GM12865 (cell line): ENCODE measurements around the gene USP49.
"Not testable (repeated sequence)": the region's sequence is repeated elsewhere in the genome, so short reads cannot be mapped to it uniquely, and the experiment has no call there.

Experiments used
- DNase-seq: peaks from one replicate; pipeline ENCODE4 v3.0.0; 2010; ENCODE audit warnings: low read depth
- H3K4me3 ChIP-seq: 2 replicates; pipeline ENCODE4 v1.5.1; 2011; ENCODE audit warnings: mild to moderate bottlenecking, low read depth, low read length, control low read depth
- CTCF ChIP-seq: IDR thresholded peaks from 2 replicates; pipeline ENCODE4 v1.5.1; 2011; ENCODE audit warnings: low read length, control low read depth, low read depth, inconsistent platforms; ENCODE audit not compliant: insufficient read depth; ENCODE audit errors: missing control alignments

Gene USP49

GRCh38 chr6:41815587-41815986 is 79.6 kb downstream of the USP49 start:
- H3K4me3 ChIP-seq: no peak overlapping the region
- no peak for DNase-seq
- no peak for TF ChIP-seq CTCF

GRCh38 chr6:41814629-41815028 is 80.5 kb downstream of the USP49 start:
- no peak for TF ChIP-seq CTCF
- H3K4me3 ChIP-seq: no peak overlapping the region
- no peak for DNase-seq

GRCh38 chr6:41813956-41814355 is 81.2 kb downstream of the USP49 start:
- TF ChIP-seq CTCF: no peak
- no peak overlapping the region for H3K4me3 ChIP-seq
- no peak for DNase-seq

GRCh38 chr6:41813469-41813868 is 81.7 kb downstream of the USP49 start:
- H3K4me3 ChIP-seq: no peak overlapping the region
- no peak for TF ChIP-seq CTCF
- DNase-seq: no peak

- H3K4me3 ChIP-seq, DNase-seq: not testable (repeated sequence)
Measured at GRCh38 chr6:41811946-41812345, 83.2 kb downstream of the USP49 start.

- no peak for DNase-seq
- no peak overlapping the region for H3K4me3 ChIP-seq
- no peak for TF ChIP-seq CTCF
Measured at GRCh38 chr6:41811095-41811494, 84.1 kb downstream of the USP49 start.

- H3K4me3 ChIP-seq: no peak overlapping the region
- no peak for TF ChIP-seq CTCF
- no peak for DNase-seq
Measured at GRCh38 chr6:41805830-41806774, 89.1 kb downstream of the USP49 start.
